Muscle layer of duodenum (tissue), 2 donors: ENCODE measurements around the gene PSME2.

ENCODE experiments used
- H3K27ac ChIP-seq: one replicate; pipeline ENCODE4 v1.7.0; 2013; ENCODE audit warnings: mild to moderate bottlenecking, low read length
- H3K27me3 ChIP-seq: one replicate; pipeline ENCODE4 v1.7.0; 2013; ENCODE audit warnings: low read depth, mild to moderate bottlenecking, control low read depth, low read length
- H3K36me3 ChIP-seq, 2 donors: one replicate each; pipeline ENCODE4 v1.7.0; 2013; ENCODE audit warnings: low read length in 2 of 2, control low read depth in 1 of 2, mild to moderate bottlenecking in 1 of 2; ENCODE audit not compliant: insufficient read depth in 2 of 2, control insufficient read depth in 1 of 2
- H3K4me1 ChIP-seq, 2 donors: one replicate each; pipeline ENCODE4 v1.7.0; 2013; ENCODE audit warnings: low read length in 2 of 2, mild to moderate bottlenecking in 2 of 2, control low read depth in 1 of 2, moderate library complexity in 1 of 2; ENCODE audit not compliant: insufficient read depth in 2 of 2, control insufficient read depth in 1 of 2
- H3K4me3 ChIP-seq, 2 donors: one replicate each; pipeline ENCODE4 v1.7.0; 2013; ENCODE audit warnings: low read length in 2 of 2, low read depth in 1 of 2, mild to moderate bottlenecking in 1 of 2
- H3K9me3 ChIP-seq, 2 donors: one replicate each; pipeline ENCODE4 v1.7.0; 2013; ENCODE audit warnings: low read length in 2 of 2, control low read depth in 1 of 2, mild to moderate bottlenecking in 1 of 2; ENCODE audit not compliant: control insufficient read depth in 1 of 2
- donor health status: healthy.

PSME2 gene

DNA sequence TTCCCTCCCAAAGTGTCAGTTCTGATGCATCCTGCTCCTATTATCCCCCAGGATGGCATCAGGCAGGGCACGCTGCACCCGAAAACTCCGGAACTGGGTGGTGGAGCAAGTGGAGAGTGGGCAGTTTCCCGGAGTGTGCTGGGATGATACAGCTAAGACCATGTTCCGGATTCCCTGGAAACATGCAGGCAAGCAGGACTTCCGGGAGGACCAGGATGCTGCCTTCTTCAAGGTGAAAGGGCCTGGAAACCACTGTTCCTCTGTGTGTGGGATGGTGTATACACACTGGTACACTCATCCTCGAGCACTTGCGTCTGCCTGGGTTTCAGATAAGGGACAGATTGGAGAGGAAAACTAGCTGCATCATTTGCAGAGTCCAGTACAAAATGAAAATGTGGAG is 15.7 kb upstream of the PSME2 start:
- Histone ChIP-seq H3K27me3 (no peaks in the 10 kb centered on the region), H3K4me1 (peaks cover 22 to 24% of the 10 kb centered on the region in 2 donors), H3K9me3 (no peaks in the 10 kb centered on the region), H3K36me3 (peaks cover 67 to 70% of the 10 kb centered on the region in 2 donors), H3K27ac (peak overlapping the region; percentile 99), H3K4me3 (peak overlapping the region; percentile 82 to 99)

DNA sequence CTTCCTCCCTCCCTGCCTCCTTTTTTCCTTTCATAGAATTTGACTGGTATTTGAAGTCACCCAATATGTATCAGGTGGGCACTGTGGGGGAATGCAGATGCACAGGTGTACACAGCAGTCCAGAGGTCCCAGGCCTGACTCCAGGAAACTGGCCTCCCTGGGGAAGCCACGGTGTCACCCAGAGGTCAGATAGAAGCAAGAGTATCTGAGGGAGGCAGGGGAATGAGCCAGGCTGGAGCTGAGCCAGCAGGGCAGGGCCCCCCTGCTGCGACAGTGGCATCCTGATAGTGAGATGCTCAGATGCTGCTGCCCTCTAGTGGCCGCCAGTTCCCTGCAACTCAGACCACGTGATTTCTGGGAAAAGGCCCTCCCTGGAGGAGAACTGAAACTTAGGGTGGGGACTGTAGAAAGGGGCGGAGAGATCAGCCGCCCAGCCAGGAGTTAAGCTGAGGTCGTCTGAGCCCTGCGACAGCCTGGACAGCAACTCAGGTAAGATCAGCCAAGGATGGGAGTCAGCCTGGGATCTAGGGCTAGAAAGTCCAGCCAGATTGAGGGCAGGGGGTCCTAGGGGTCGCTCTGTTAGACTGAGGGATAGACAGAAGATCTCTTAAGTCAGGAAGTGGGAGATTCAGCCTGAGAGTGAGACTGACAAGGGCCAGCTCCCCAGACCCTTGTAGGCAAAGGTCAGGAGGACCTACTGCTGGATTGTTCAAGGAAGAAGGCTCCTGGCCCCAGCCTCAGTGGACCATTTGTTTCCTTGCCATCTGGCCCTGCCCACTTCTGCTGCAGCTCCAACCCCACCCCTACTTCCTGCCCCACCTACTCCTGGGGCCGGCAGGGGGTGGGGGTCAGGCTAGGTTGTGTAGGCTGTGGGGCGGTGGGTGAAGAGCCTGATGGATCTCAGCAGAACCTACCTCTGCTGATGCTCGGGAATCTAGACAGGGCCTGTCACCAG is 14.7 kb upstream of the PSME2 start, which contains the start of gene IRF9:
IRF9 (plus strand) TSS at position 416 of the 955 bp plus-strand sequence. CDS start 880 bp downstream, outside the sequence.
- Histone ChIP-seq H3K36me3 (peaks cover 64 to 70% of the 10 kb centered on the region in 2 donors), H3K4me1 (peaks cover 22 to 24% of the 10 kb centered on the region in 2 donors), H3K4me3 (peak within 1 kb of the TSS; percentile 82 to 99), H3K27me3 (no peaks in the 10 kb centered on the region), H3K27ac (peak within 1 kb of the TSS; percentile 99), H3K9me3 (no peaks in the 10 kb centered on the region)

DNA sequence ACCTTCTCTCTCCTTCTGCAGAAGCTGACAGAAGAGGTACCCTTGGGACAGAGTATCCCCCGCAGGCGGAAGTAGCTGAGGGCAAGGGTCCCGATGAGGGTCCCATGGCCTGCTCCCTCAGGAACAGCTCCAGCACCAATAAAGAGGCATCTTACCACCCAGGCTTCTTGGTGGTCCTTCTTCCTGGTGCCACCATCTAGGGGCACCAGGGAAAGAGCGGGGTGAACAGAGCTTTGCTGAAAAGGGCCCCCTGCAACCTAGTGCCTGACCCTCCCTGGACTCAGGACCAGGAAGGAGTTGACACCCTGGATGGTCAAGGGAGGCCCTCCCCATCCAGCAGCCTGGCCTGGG is 14.1 kb upstream of the PSME2 start:
- H3K4me1 ChIP-seq = peaks cover 22 to 24% of the 10 kb centered on the region in 2 donors
- H3K27ac ChIP-seq = peak overlapping the region; percentile 99
- no peaks in the 10 kb centered on the region for H3K9me3 ChIP-seq
- H3K27me3 ChIP-seq = no peaks in the 10 kb centered on the region
- H3K4me3 ChIP-seq = no peak overlapping the region
- peaks cover 63 to 69% of the 10 kb centered on the region in 2 donors for H3K36me3 ChIP-seq

DNA sequence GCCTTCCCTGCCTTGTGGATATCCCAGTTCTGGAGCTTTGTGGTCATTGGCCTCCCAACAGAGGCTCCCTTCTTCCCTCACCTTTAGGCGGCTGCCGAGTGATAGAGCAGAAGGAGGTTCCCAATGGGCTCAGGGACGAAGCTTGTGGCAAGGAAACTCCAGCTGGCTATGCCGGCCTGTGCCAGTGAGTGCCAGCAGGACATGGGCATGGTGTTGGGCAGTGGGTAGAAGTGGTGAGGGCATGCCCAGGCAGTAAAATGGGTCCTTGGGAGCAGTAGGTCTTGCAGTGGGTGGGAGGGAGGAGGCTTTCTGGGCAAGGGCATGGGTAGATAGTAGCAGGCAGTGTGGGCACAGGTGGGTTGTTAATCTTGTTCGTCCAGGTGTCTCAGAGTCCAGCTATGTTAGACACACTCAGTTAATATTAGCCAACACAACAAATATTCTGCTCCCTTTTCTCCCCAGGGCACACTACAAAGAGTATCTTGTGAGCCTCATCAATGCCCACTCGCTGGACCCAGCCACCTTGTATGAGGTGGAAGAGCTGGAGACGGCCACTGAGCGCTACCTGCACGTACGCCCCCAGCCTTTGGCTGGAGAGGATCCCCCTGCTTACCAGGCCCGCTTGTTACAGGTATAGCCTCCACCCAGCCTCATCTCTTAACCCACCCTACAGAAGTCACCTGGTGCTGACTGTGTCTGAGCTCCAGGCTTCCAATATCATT is 13.5 kb upstream of the PSME2 start:
- Histone ChIP-seq H3K27me3 (no peaks in the 10 kb centered on the region), H3K4me1 (peaks cover 22 to 24% of the 10 kb centered on the region in 2 donors), H3K4me3 (no peak overlapping the region), H3K27ac (peak overlapping the region; percentile 99), H3K36me3 (peaks cover 63 to 69% of the 10 kb centered on the region in 2 donors), H3K9me3 (no peaks in the 10 kb centered on the region)

DNA sequence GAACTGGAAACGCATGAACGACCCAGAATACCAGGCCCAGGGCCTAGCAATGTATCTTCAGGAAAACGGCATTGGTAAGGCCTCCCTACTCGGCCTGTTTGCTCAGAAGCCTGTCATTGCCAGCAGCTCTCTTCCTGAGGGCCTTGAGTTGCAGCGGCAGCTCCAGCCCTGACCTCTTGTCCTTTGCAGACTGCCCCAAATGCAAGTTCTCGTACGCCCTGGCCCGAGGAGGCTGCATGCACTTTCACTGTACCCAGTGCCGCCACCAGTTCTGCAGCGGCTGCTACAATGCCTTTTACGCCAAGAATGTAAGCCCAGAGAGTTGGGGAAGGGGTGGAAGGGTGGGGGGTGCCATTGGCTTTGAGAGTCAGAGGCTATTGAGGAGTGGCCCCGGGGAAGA is 10.9 kb upstream of the PSME2 start:
- no peaks in the 10 kb centered on the region for H3K27me3 ChIP-seq
- no peak overlapping the region for H3K27ac ChIP-seq
- peaks cover 49 to 62% of the 10 kb centered on the region in 2 donors for H3K36me3 ChIP-seq
- peaks cover 13% of the 10 kb centered on the region in 2 donors for H3K4me1 ChIP-seq
- no peaks in the 10 kb centered on the region for H3K9me3 ChIP-seq
- H3K4me3 ChIP-seq = no peak overlapping the region

DNA sequence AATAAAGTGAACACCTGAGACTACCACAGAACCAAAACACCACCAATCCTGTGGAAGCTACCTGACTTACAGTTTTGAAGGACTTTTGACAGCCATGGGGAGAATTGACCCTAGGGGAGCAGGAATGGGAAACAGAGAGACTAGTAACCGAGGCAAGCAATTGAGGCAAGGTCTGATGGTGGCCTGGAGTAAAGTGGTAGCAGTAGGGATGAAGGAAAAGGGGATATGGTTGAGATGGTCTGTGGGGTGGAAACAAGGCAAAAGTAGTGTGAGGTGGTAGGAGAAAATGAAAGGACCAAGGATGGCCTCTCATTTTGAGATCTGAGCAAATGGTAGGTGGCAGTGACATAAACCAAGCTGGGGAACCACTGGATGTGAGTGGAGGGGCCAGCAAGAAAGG is 10.4 kb upstream of the PSME2 start:
- Histone ChIP-seq H3K36me3 (peaks cover 52 to 66% of the 10 kb centered on the region in 2 donors), H3K27ac (no peak overlapping the region)

DNA sequence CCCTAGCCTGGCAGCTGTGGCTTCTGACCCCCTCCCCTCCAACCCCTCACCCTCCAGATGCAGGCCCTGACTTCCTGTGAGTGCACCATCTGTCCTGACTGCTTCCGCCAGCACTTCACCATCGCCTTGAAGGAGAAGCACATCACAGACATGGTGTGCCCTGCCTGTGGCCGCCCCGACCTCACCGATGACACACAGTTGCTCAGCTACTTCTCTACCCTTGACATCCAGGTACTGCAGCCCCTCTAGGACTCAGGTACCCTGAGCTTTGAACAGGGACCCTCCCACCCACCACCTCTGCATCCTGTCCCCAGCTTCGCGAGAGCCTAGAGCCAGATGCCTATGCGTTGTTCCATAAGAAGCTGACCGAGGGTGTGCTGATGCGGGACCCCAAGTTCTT is 8.7 kb upstream of the PSME2 start:
- Histone ChIP-seq H3K27me3 (no peaks in the 10 kb centered on the region), H3K27ac (no peak overlapping the region), H3K36me3 (peaks cover 61 to 78% of the 10 kb centered on the region in 2 donors), H3K4me1 (no peaks in the 10 kb centered on the region), H3K4me3 (no peak overlapping the region), H3K9me3 (no peaks in the 10 kb centered on the region)

More for the DNA sequence above, 10.4 kb upstream of the PSME2 start:
- Histone ChIP-seq H3K9me3 (no peaks in the 10 kb centered on the region), H3K4me3 (no peak overlapping the region), H3K27me3 (no peaks in the 10 kb centered on the region), H3K4me1 (peaks cover 8% of the 10 kb centered on the region in 2 donors)

DNA sequence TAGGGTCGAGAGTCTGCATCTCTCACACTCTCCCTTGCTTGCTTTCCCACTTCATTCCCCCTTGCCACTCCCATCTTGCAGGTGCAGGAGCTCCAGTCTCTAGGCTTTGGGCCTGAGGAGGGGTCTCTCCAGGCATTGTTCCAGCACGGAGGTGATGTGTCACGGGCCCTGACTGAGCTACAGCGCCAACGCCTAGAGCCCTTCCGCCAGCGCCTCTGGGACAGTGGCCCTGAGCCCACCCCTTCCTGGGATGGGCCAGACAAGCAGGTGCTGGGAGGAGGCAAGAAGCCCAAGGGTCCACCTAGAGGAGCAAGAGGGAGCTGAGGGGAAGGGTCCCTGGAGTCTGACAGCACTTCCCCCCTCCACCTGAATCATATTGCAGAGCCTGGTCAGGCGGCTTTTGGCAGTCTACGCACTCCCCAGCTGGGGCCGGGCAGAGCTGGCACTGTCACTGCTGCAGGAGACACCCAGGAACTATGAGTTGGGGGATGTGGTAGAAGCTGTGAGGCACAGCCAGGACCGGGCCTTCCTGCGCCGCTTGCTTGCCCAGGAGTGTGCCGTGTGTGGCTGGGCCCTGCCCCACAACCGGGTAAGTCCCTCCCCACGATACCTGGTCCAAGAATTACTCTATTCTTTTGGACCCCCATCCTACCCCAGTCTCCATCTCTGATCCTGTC is 5.1 kb upstream of the PSME2 start:
- no peak overlapping the region for H3K4me3 ChIP-seq
- no peak overlapping the region for H3K27ac ChIP-seq
- H3K4me1 ChIP-seq = peaks cover 8 to 18% of the 10 kb centered on the region in 2 donors
- H3K36me3 ChIP-seq = peaks cover 45 to 65% of the 10 kb centered on the region in 2 donors
- no peaks in the 10 kb centered on the region for H3K27me3 ChIP-seq
- no peaks in the 10 kb centered on the region for H3K9me3 ChIP-seq

DNA sequence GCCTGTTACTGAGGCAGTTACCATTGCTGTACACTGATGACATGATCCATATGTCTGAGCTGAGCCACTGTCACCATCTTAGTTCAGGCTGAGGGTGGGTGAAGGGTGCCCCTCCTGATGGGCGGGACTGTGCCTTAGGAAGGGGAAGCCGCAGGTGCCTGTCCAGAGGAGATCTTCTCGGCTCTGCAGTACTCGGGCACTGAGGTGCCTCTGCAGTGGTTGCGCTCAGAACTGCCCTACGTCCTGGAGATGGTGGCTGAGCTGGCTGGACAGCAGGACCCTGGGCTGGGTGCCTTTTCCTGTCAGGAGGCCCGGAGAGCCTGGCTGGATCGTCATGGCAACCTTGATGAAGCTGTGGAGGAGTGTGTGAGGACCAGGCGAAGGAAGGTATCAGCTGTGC is 4.6 kb upstream of the PSME2 start:
- Histone ChIP-seq H3K27ac (no peak overlapping the region), H3K36me3 (peaks cover 44 to 59% of the 10 kb centered on the region in 2 donors), H3K4me3 (no peak overlapping the region), H3K9me3 (no peaks in the 10 kb centered on the region), H3K4me1 (peaks cover 8 to 20% of the 10 kb centered on the region in 2 donors), H3K27me3 (no peaks in the 10 kb centered on the region)

DNA sequence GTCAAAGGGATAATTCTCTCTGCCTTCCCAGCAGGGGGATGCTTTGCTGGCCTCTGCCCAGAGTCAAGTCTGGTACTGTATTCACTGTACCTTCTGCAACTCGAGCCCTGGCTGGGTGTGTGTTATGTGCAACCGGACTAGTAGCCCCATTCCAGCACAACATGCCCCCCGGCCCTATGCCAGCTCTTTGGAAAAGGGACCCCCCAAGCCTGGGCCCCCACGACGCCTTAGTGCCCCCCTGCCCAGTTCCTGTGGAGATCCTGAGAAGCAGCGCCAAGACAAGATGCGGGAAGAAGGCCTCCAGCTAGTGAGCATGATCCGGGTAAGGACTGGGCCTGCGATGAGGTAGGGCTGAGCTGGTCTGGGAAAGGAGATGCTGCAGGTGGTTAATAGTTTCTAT is 4.2 kb upstream of the PSME2 start:
- H3K27ac ChIP-seq = no peak overlapping the region
- H3K27me3 ChIP-seq = no peaks in the 10 kb centered on the region
- no peak overlapping the region for H3K4me3 ChIP-seq
- no peaks in the 10 kb centered on the region for H3K9me3 ChIP-seq
- peaks cover 40 to 56% of the 10 kb centered on the region in 2 donors for H3K36me3 ChIP-seq
- peaks cover 12 to 24% of the 10 kb centered on the region in 2 donors for H3K4me1 ChIP-seq

DNA sequence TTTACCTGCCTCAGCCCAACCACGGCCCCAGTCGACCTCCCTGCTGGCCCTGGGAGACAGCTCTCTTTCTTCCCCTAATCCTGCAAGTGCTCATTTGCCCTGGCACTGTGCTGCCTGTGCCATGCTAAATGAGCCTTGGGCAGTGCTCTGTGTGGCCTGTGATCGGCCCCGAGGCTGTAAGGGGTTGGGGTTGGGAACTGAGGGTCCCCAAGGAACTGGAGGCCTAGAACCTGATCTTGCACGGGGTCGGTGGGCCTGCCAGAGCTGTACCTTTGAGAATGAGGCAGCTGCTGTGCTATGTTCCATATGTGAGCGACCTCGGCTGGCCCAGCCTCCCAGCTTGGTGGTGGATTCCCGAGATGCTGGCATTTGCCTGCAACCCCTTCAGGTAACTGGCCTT is 3.7 kb upstream of the PSME2 start:
- peaks cover 35 to 51% of the 10 kb centered on the region in 2 donors for H3K36me3 ChIP-seq
- peaks cover 16 to 29% of the 10 kb centered on the region in 2 donors for H3K4me1 ChIP-seq
- no peaks in the 10 kb centered on the region for H3K27me3 ChIP-seq
- H3K4me3 ChIP-seq = no peak overlapping the region
- no peak overlapping the region for H3K27ac ChIP-seq
- no peaks in the 10 kb centered on the region for H3K9me3 ChIP-seq
